GM12873 (cell line): Measurements from ENCODE around the gene TBX1.
A peak's percentile ranks its signal among the peaks of the same experiment; 100 is the strongest.

Experiments
- CTCF ChIP-seq: IDR thresholded peaks from 2 replicates; pipeline ENCODE4 v1.5.1; 2012; ENCODE audit warnings: low read depth, mild to moderate bottlenecking, moderate library complexity, low read length, control low read depth; ENCODE audit not compliant: insufficient read depth; ENCODE audit errors: missing control alignments

The TBX1 gene

GRCh38 chr22:19720999-19721329 lies 39.6 kb upstream of the TBX1 start:
- no peak for TF ChIP-seq CTCF

- no peak for TF ChIP-seq CTCF
These were observed 39.0 kb upstream of the TBX1 start for GRCh38 chr22:19721330-19722177.

- no peak for TF ChIP-seq CTCF
These were observed 38.2 kb upstream of the TBX1 start for GRCh38 chr22:19722178-19722981.

GRCh38 chr22:19722982-19723231 lies 37.7 kb upstream of the TBX1 start:
- no peak for TF ChIP-seq CTCF

- TF ChIP-seq CTCF: peak; percentile 25
These were observed 37.2 kb upstream of the TBX1 start, which contains the start of gene GP1BB for GRCh38 chr22:19723232-19723982. TSS of gene GP1BB (plus strand) at chr22:19723539. CDS start at chr22:19723570, 31 bp downstream.

GRCh38 chr22:19723983-19724827 lies 36.4 kb upstream of the TBX1 start:
- peak; percentile 36 for TF ChIP-seq CTCF
